Hepatocyte (in vitro differentiated cells): Measurements from ENCODE around the gene PRRC2C.

ENCODE experiments used
- CTCF ChIP-seq: fragments of 200-600 bp; sonication (generic); IDR thresholded peaks from 2 replicates; pipeline ENCODE4 v1.5.1; 2016; ENCODE audit warnings: antibody characterized with exemption, mild to moderate bottlenecking; ENCODE audit not compliant: poor library complexity
- EZH2 ChIP-seq: fragments of 200-600 bp; sonication (generic); IDR thresholded peaks from 2 replicates; pipeline ENCODE4 v1.6.1; 2016; ENCODE audit warnings: antibody characterized with exemption, mild to moderate bottlenecking, borderline replicate concordance
- EZH2phosphoT487 ChIP-seq: fragments of 200-600 bp; sonication (generic); IDR thresholded peaks from one replicate; pipeline ENCODE4 v1.6.1; 2018; ENCODE audit warnings: antibody characterized with exemption, mild to moderate bottlenecking, low read depth, moderate library complexity; ENCODE audit not compliant: unreplicated experiment, severe bottlenecking

GRCh38 chr1:171635661-171636060 is 150.3 kb downstream of the PRRC2C start:
- no peak for TF ChIP-seq CTCF
- no peak for TF ChIP-seq EZH2
- TF ChIP-seq EZH2phosphoT487: no peak
